A549 (cell line): ENCODE results near the gene ARHGAP26. TPM values are rescaled to one million over a fixed set of nuclear protein-coding genes. Genes with fewer than 3 reads are reported as not detected.

Source experiments
- ATAC-seq, 2 experiments: fragments of 200-7000 bp in 1 of 2; fragments of >200 bp in 1 of 2; cut with Nextera tagmentation in 1 of 2; cut with Tn5 transposase in 1 of 2; 3 replicates each; pipeline versions ENCODE4 v1.8.0 to v1.9.1; 2018 to 2020; ENCODE audit warnings: mild to moderate bottlenecking in 1 of 2, moderate library complexity in 1 of 2
- CTCF ChIA-PET: fragments of 300-600 bp; sonication (Branson Sonifier 250); formaldehyde crosslinking; extraction: SDS; loops from one replicate; lab custom pipeline; 2021; ENCODE audit warnings: antibody characterized with exemption, inconsistent platforms; lab: Yijun Ruan, JAX
- POLR2A ChIA-PET: fragments of 350-600 bp; formaldehyde crosslinking; extraction: SDS; loops from one replicate; lab custom pipeline; 2021; ENCODE audit warnings: antibody characterized with exemption, inconsistent platforms; lab: Yijun Ruan, JAX
- DNase-seq, 2 experiments: peaks; one replicate each; pipeline versions ENCODE4 v3.0.0 to v3.0.0-alpha.2; 2011 to 2016; ENCODE audit warnings: low read depth in 1 of 2, low spot score in 1 of 2
- FAIRE-seq: peaks from 2 replicates; lab custom pipeline; 2011; peaks lifted over from hg19 to GRCh38; lab: Jason Lieb, UNC
- H3K27ac ChIP-seq, 2 experiments: fragments of >200 bp; sonication (Bioruptor Twin); formaldehyde crosslinking; 3 replicates each; pipeline ENCODE4 v1.5.1; 2016 to 2017
- H3K4me1 ChIP-seq: fragments of >200 bp; sonication (Bioruptor Twin); formaldehyde crosslinking; 3 replicates; pipeline ENCODE4 v1.6.1; 2016
- H3K4me2 ChIP-seq: fragments of >200 bp; sonication (Bioruptor Twin); formaldehyde crosslinking; 3 replicates; pipeline ENCODE4 v1.6.1; 2016
- H3K4me3 ChIP-seq: fragments of >200 bp; sonication (Bioruptor Twin); formaldehyde crosslinking; 3 replicates; pipeline ENCODE4 v1.5.1; 2016
- H3K9me3 ChIP-seq: fragments of >200 bp; sonication (Bioruptor Twin); formaldehyde crosslinking; 3 replicates; pipeline ENCODE4 v1.6.1; 2016
- BCL3 ChIP-seq: fragments of >200 bp; sonication (Bioruptor Twin); formaldehyde crosslinking; IDR thresholded peaks from 3 replicates; pipeline ENCODE4 v1.6.1; 2016
- BHLHE40 ChIP-seq: IDR thresholded peaks from 2 replicates; pipeline ENCODE4 v1.6.1; 2012; ENCODE audit warnings: low read depth, low read length, inconsistent platforms
- CBX8 ChIP-seq: fragments of 200-600 bp; sonication (generic); IDR thresholded peaks from 2 replicates; pipeline ENCODE4 v1.6.1; 2016
- CHD4 ChIP-seq: fragments of 200-600 bp; sonication (generic); IDR thresholded peaks from 2 replicates; pipeline ENCODE4 v1.6.1; 2016; ENCODE audit warnings: antibody characterized with exemption, mild to moderate bottlenecking, borderline replicate concordance
- EHF ChIP-seq: fragments of 250-450 bp; sonication (Bioruptor Pico); IDR thresholded peaks from 2 replicates; pipeline ENCODE4 v1.5.0; 2020; ENCODE audit warnings: mild to moderate bottlenecking
- FOXS1 ChIP-seq: fragments of 250-450 bp; sonication (Bioruptor Pico); IDR thresholded peaks from 2 replicates; pipeline ENCODE4 v1.5.0; 2020; ENCODE audit warnings: mild to moderate bottlenecking, moderate library complexity
- GATA3 ChIP-seq: IDR thresholded peaks from 2 replicates; pipeline ENCODE4 v1.6.1; 2012; ENCODE audit warnings: borderline replicate concordance
- HDAC2 ChIP-seq: fragments of 200-600 bp; sonication (generic); IDR thresholded peaks from 2 replicates; pipeline ENCODE4 v1.6.1; 2016
- HOXB5 ChIP-seq: fragments of 250-450 bp; sonication (Bioruptor Pico); IDR thresholded peaks from 2 replicates; pipeline ENCODE4 v1.5.0; 2020; ENCODE audit warnings: mild to moderate bottlenecking, moderate library complexity
- JUNB ChIP-seq: fragments of >200 bp; sonication (Bioruptor Twin); formaldehyde crosslinking; IDR thresholded peaks from 2 replicates; pipeline ENCODE4 v1.6.1; 2016
- KDM1A ChIP-seq: fragments of 200-600 bp; sonication (generic); IDR thresholded peaks from 2 replicates; pipeline ENCODE4 v1.6.1; 2016; ENCODE audit warnings: low read depth, mild to moderate bottlenecking
- KDM5A ChIP-seq: fragments of 200-600 bp; sonication (generic); IDR thresholded peaks from 2 replicates; pipeline ENCODE4 v1.6.1; 2016; ENCODE audit warnings: antibody characterized with exemption, mild to moderate bottlenecking
- MAFK ChIP-seq: fragments of 450-650 bp; IDR thresholded peaks from 2 replicates; pipeline ENCODE4 v1.6.1; 2014; ENCODE audit not compliant: partially characterized antibody
- MAX ChIP-seq: IDR thresholded peaks from 2 replicates; pipeline ENCODE4 v1.6.1; 2012
- MAZ ChIP-seq: fragments of 150-350 bp; IDR thresholded peaks from 2 replicates; pipeline ENCODE4 v1.6.1; 2014; ENCODE audit warnings: antibody characterized with exemption, low read depth, low read length, borderline replicate concordance
- MYC ChIP-seq: IDR thresholded peaks from 2 replicates; pipeline ENCODE4 v1.6.1; 2012; ENCODE audit warnings: mild to moderate bottlenecking, inconsistent platforms, low read length, improper control_type of control experiment, borderline replicate concordance
- NFE2L2 ChIP-seq: fragments of 150-350 bp; conservative IDR thresholded peaks from 2 replicates; pipeline ENCODE4 v1.6.1; 2014; ENCODE audit warnings: low read length
- NPAS2 ChIP-seq: fragments of 250-450 bp; sonication (Bioruptor Pico); IDR thresholded peaks from 2 replicates; pipeline ENCODE4 v1.8.0; 2022; ENCODE audit warnings: mild to moderate bottlenecking, moderate library complexity, borderline replicate concordance
- POLR2AphosphoS2 ChIP-seq: conservative IDR thresholded peaks from 2 replicates; pipeline ENCODE4 v1.6.1; 2012; ENCODE audit warnings: low read length, improper control_type of control experiment, inconsistent platforms
- RAD21 ChIP-seq, 2 experiments: fragments of >200 bp in 1 of 2; sonication (Bioruptor Twin) in 1 of 2; formaldehyde crosslinking in 1 of 2; IDR thresholded peaks in 1 of 2; conservative IDR thresholded peaks in 1 of 2; 2 replicates in 1 of 2; 3 replicates in 1 of 2; pipeline ENCODE4 v1.6.1; 2012 to 2018; ENCODE audit warnings: inconsistent platforms in 1 of 2
- RNF2 ChIP-seq: fragments of 200-600 bp; sonication (generic); IDR thresholded peaks from 2 replicates; pipeline ENCODE4 v1.6.1; 2016; ENCODE audit warnings: low read depth, mild to moderate bottlenecking, antibody characterized with exemption, moderate library complexity, borderline replicate concordance
- SMC3 ChIP-seq: fragments of >200 bp; sonication (Bioruptor Twin); formaldehyde crosslinking; IDR thresholded peaks from 3 replicates; pipeline ENCODE4 v1.6.1; 2018; ENCODE audit warnings: inconsistent platforms
- SREBF2 ChIP-seq: fragments of 450-650 bp; IDR thresholded peaks from 2 replicates; pipeline ENCODE4 v1.6.1; 2014; ENCODE audit warnings: mild to moderate bottlenecking, moderate library complexity
- TFCP2L1 ChIP-seq: fragments of 250-450 bp; sonication (Bioruptor Pico); IDR thresholded peaks from 2 replicates; pipeline ENCODE4 v1.5.0; 2021; ENCODE audit warnings: mild to moderate bottlenecking
- ZC3H11A ChIP-seq: fragments of 450-650 bp; IDR thresholded peaks from 2 replicates; pipeline ENCODE4 v1.6.1; 2014; ENCODE audit warnings: antibody characterized with exemption, mild to moderate bottlenecking
- ZNF302 ChIP-seq: fragments of 250-450 bp; sonication (Bioruptor Pico); IDR thresholded peaks from 2 replicates; pipeline ENCODE4 v1.9.0; 2021; ENCODE audit warnings: inconsistent platforms, mild to moderate bottlenecking, moderate library complexity
- ZSCAN20 ChIP-seq: fragments of 250-450 bp; sonication (Bioruptor Pico); IDR thresholded peaks from 2 replicates; pipeline ENCODE4 v1.8.0; 2022; ENCODE audit warnings: mild to moderate bottlenecking, moderate library complexity
- WGBS: methylation state at CpG from one replicate; pipeline ENCODE4 v1.1.6; 2017; ENCODE audit errors: missing lambda C conversion rate; 5-methylcytosine and 5-hydroxymethylcytosine counted together
- polyA plus RNA-seq, 4 experiments: library from polyadenylated mRNA; depleted of rRNA in 3 of 4; stranded (reverse); fragments of >200 nt; fragmentation: RNase III in 1 of 4; extraction: RNeasy Plus Mini Kit Qiagen cat#74134 plus additional on column Dnase treatment in 1 of 4; gene quantifications; 2 replicates in 3 of 4; 3 replicates in 1 of 4; pipeline ENCODE4 v1.2.3, GENCODE V29; 2011 to 2017
- TF ChIP-seq, protein P1 (sequence below): fragments of 250-450 bp; sonication (Bioruptor Pico); IDR thresholded peaks from 2 replicates; pipeline ENCODE4 v1.5.0; 2021; ENCODE audit warnings: mild to moderate bottlenecking, moderate library complexity, borderline replicate concordance
- TF ChIP-seq, protein P2 (sequence below): fragments of >200 bp; sonication (Bioruptor Twin); formaldehyde crosslinking; IDR thresholded peaks from 3 replicates; pipeline ENCODE4 v1.5.1; 2016

ARHGAP26 gene
- polyA plus RNA-seq, 2 of the 4 experiments (the other 2 are of a cell fraction) = 6.6 to 19.1 TPM

GRCh38 chr5:142869886-142870285 is 99.7 kb downstream of the ARHGAP26 start:
- no peak for ATAC-seq
- CTCF ChIA-PET = interaction anchor here (1.3 to 27.5 kb wide), 8 partner anchors 8 to 156 kb away, joined by 3 to 1307 read pairs (median 142); partner anchors contain the start of gene ARHGAP26
- 36% methylated on average over 3 of the region's 3 CpGs for WGBS
- no peak for TF ChIP-seq JUNB
- no peak for TF ChIP-seq NFE2L2
- TF ChIP-seq RAD21 (conservative IDR thresholded peaks at IDR 0.05 in 1 of 2, IDR thresholded peaks at IDR 0.05 in 1 of 2) = no peak
- no peak for TF ChIP-seq BCL3
- TF ChIP-seq RNF2 = no peak
- no peak for TF ChIP-seq MAFK
- no peak for TF ChIP-seq BHLHE40
- TF ChIP-seq CBX8 = no peak
- no peak for TF ChIP-seq SMC3
- no peak for TF ChIP-seq HOXB5 (CRISPR knock-in tag)
- TF ChIP-seq KDM1A = no peak
- TF ChIP-seq ZNF302 (CRISPR knock-in tag) = no peak
- TF ChIP-seq SREBF2 = no peak
- TF ChIP-seq MAZ = no peak
- no peak for TF ChIP-seq POLR2AphosphoS2
- H3K4me1 ChIP-seq = peaks cover 76% of the 10 kb centered on the region
- FAIRE-seq = no peak
- POLR2A ChIA-PET = interaction anchor here (0.6 kb wide), 1 partner anchor 62 kb away, joined by 6 read pairs; no protein-coding TSS in a partner anchor
- DNase-seq = no peak
- H3K9me3 ChIP-seq = no peaks in the 10 kb centered on the region
- H3K4me3 ChIP-seq = no peak overlapping the region
- 0 out of 6 replicates have a peak overlapping the region, but pooled peaks of 1 of the 2 experiments have one; percentile 0 for H3K27ac ChIP-seq
- 0 out of 3 replicates have a peak overlapping the region, but pooled peaks have one; percentile 1 for H3K4me2 ChIP-seq

DNA sequence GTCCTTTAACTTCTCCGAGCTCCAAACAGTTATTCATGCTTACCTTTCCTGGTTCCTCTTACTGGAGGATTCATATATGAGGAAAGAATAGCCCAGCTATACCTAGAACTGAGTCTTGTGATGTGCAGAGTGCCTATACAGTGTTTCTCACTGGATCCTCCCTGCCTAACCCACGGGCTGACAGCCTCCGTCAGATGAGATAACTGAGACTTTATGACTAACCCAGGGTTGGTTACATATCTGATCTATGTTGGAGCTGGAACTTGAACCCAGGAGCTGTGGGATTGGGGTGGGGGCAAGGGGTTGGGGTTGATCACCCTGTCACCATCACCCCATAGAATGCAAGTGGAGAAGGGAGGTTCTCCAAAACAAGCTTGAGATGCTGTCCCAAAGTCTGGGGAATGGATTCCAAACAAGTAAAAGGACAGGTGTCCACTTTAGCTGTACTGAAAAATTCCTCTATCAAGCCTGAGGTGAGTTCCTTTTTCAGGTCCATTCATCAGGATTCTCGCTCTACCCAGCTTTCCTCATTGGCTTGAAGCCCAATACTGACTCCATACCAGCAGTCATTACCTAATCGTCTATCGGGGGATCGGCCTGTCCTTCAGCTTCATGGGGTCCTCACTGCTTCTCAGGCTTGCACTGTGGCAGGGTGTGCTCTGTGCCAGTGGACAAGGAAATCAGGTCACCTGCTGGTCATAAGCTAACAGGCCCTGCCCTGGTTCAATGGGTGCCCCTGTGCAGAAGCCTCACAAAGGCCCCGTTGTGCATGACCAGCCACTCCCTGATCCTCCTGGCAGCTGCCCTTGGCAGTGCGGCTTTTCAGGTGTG is 100.6 kb downstream of the ARHGAP26 start:
- no peak for TF ChIP-seq SREBF2
- TF ChIP-seq MYC = no peak
- TF ChIP-seq, protein P1, sequence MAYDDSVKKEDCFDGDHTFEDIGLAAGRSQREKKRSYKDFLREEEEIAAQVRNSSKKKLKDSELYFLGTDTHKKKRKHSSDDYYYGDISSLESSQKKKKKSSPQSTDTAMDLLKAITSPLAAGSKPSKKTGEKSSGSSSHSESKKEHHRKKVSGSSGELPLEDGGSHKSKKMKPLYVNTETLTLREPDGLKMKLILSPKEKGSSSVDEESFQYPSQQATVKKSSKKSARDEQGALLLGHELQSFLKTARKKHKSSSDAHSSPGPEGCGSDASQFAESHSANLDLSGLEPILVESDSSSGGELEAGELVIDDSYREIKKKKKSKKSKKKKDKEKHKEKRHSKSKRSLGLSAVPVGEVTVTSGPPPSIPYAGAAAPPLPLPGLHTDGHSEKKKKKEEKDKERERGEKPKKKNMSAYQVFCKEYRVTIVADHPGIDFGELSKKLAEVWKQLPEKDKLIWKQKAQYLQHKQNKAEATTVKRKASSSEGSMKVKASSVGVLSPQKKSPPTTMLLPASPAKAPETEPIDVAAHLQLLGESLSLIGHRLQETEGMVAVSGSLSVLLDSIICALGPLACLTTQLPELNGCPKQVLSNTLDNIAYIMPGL (CRISPR knock-in tag) = no peak
- TF ChIP-seq NPAS2 (CRISPR knock-in tag) = no peak
- TF ChIP-seq MAX = no peak
- no peak for TF ChIP-seq GATA3
- TF ChIP-seq ZC3H11A = no peak
- TF ChIP-seq ZSCAN20 (CRISPR knock-in tag) = no peak
- no peak for TF ChIP-seq KDM5A
- TF ChIP-seq CHD4 = no peak
- TF ChIP-seq, protein P2, sequence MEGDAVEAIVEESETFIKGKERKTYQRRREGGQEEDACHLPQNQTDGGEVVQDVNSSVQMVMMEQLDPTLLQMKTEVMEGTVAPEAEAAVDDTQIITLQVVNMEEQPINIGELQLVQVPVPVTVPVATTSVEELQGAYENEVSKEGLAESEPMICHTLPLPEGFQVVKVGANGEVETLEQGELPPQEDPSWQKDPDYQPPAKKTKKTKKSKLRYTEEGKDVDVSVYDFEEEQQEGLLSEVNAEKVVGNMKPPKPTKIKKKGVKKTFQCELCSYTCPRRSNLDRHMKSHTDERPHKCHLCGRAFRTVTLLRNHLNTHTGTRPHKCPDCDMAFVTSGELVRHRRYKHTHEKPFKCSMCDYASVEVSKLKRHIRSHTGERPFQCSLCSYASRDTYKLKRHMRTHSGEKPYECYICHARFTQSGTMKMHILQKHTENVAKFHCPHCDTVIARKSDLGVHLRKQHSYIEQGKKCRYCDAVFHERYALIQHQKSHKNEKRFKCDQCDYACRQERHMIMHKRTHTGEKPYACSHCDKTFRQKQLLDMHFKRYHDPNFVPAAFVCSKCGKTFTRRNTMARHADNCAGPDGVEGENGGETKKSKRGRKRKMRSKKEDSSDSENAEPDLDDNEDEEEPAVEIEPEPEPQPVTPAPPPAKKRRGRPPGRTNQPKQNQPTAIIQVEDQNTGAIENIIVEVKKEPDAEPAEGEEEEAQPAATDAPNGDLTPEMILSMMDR = no peak
- no peak for TF ChIP-seq TFCP2L1 (CRISPR knock-in tag)
- TF ChIP-seq CBX8 = no peak
- TF ChIP-seq EHF (CRISPR knock-in tag) = no peak
- TF ChIP-seq HDAC2 = no peak
- no peak for TF ChIP-seq FOXS1 (CRISPR knock-in tag)
- POLR2A ChIA-PET = interaction anchor here (0.6 kb wide), 2 partner anchors 63 to 856 kb away, joined by 3 to 6 read pairs; no protein-coding TSS in a partner anchor
- ATAC-seq (no peak; a peak in 1 of 6 replicates), FAIRE-seq (no peak), DNase-seq (no peak)
- Histone ChIP-seq H3K4me3 (no peak overlapping the region), H3K4me1 (peaks cover 78% of the 10 kb centered on the region), H3K4me2 (no peak overlapping the region), H3K27ac (peak overlapping the region in 1 of 2 experiments; percentile 34; a peak in 1 of 6 replicates), H3K9me3 (no peaks in the 10 kb centered on the region)
- 89% methylated on average over 9 of the region's 9 CpGs for WGBS
- CTCF ChIA-PET = interaction anchor here (0.9 to 27.5 kb wide), 12 partner anchors 9 to 215 kb away, joined by 3 to 1307 read pairs (median 6); partner anchors contain the start of gene ARHGAP26
